HepG2 (cell line): ENCODE results near the gene TMPO.

Experiments used
- EZH2 ChIP-seq: conservative IDR thresholded peaks from 2 replicates; pipeline ENCODE4 v1.6.1; 2012; ENCODE audit warnings: mild to moderate bottlenecking, low read depth, low read length, moderate library complexity
- FOXA1 ChIP-seq, 2 experiments: fragments of 450-650 bp in 1 of 2; sonication (generic) in 1 of 2; formaldehyde crosslinking in 1 of 2; IDR thresholded peaks; 2 replicates each; pipeline versions ENCODE4 v1.4.0 to v1.6.1; 2016 to 2020; ENCODE audit warnings: missing genetic modification reagents in 1 of 2
- HCFC1 ChIP-seq: fragments of 150-350 bp; IDR thresholded peaks from 2 replicates; pipeline ENCODE4 v1.6.1; 2014; ENCODE audit warnings: low read depth, low read length
- NFYB ChIP-seq: sonication (generic); formaldehyde crosslinking; IDR thresholded peaks from 2 replicates; pipeline ENCODE4 v1.4.0; 2020; ENCODE audit warnings: missing genetic modification reagents
- SMAD3 ChIP-seq: sonication (generic); formaldehyde crosslinking; IDR thresholded peaks from 2 replicates; pipeline ENCODE4 v1.4.0; 2020; ENCODE audit warnings: missing genetic modification reagents
- ZNF577 ChIP-seq: sonication (generic); formaldehyde crosslinking; IDR thresholded peaks from 2 replicates; pipeline ENCODE4 v1.4.0; 2020; ENCODE audit warnings: mild to moderate bottlenecking, low read depth, missing genetic modification reagents, borderline replicate concordance
- TF ChIP-seq, protein P1 (sequence below): sonication (generic); formaldehyde crosslinking; IDR thresholded peaks from 2 replicates; pipeline ENCODE4 v1.5.0; 2020; ENCODE audit warnings: mild to moderate bottlenecking, missing genetic modification reagents, moderate library complexity
- TF ChIP-seq, protein P2 (sequence below): IDR thresholded peaks from 2 replicates; pipeline ENCODE4 v1.6.1; 2016; ENCODE audit warnings: mild to moderate bottlenecking
- TF ChIP-seq, protein P3 (sequence below): sonication (generic); formaldehyde crosslinking; IDR thresholded peaks from 2 replicates; pipeline ENCODE4 v1.4.0; 2020; ENCODE audit warnings: missing genetic modification reagents
- TF ChIP-seq, protein P4 (sequence below): sonication (generic); formaldehyde crosslinking; IDR thresholded peaks from 2 replicates; pipeline ENCODE4 v1.4.0; 2020; ENCODE audit warnings: missing genetic modification reagents

DNA sequence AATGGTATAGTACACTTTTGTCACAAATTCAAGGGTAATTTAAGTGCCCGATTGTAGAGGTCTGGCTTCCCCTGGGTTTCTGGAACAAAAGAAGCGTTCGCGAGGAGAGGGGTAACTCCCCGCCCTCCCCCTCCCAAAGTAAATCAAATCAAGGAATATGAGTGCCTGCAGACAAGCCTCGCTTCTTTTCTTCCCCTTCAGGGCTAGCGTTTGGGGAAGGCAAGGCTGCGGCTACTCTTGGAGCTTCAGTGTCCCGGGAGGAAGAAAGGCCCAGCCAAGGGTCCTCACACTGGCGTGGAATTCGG, 456 bp upstream of the TMPO start:
- TF ChIP-seq ZNF577 (CRISPR knock-in tag) (no peak), FOXA1 (IDR thresholded peaks at IDR 0.05) (no peak), FOXA1 (CRISPR knock-in tag; IDR thresholded peaks at IDR 0.05) (no peak), HCFC1 (no peak), SMAD3 (CRISPR knock-in tag) (no peak), NFYB (CRISPR knock-in tag) (no peak), EZH2 (no peak)
- TF ChIP-seq, protein P1, sequence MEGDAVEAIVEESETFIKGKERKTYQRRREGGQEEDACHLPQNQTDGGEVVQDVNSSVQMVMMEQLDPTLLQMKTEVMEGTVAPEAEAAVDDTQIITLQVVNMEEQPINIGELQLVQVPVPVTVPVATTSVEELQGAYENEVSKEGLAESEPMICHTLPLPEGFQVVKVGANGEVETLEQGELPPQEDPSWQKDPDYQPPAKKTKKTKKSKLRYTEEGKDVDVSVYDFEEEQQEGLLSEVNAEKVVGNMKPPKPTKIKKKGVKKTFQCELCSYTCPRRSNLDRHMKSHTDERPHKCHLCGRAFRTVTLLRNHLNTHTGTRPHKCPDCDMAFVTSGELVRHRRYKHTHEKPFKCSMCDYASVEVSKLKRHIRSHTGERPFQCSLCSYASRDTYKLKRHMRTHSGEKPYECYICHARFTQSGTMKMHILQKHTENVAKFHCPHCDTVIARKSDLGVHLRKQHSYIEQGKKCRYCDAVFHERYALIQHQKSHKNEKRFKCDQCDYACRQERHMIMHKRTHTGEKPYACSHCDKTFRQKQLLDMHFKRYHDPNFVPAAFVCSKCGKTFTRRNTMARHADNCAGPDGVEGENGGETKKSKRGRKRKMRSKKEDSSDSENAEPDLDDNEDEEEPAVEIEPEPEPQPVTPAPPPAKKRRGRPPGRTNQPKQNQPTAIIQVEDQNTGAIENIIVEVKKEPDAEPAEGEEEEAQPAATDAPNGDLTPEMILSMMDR (CRISPR knock-in tag): no peak
- TF ChIP-seq, protein P2, sequence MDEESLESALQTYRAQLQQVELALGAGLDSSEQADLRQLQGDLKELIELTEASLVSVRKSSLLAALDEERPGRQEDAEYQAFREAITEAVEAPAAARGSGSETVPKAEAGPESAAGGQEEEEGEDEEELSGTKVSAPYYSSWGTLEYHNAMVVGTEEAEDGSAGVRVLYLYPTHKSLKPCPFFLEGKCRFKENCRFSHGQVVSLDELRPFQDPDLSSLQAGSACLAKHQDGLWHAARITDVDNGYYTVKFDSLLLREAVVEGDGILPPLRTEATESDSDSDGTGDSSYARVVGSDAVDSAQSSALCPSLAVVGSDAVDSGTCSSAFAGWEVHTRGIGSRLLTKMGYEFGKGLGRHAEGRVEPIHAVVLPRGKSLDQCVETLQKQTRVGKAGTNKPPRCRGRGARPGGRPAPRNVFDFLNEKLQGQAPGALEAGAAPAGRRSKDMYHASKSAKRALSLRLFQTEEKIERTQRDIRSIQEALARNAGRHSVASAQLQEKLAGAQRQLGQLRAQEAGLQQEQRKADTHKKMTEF (CRISPR knock-in tag): no peak
- TF ChIP-seq, protein P3, sequence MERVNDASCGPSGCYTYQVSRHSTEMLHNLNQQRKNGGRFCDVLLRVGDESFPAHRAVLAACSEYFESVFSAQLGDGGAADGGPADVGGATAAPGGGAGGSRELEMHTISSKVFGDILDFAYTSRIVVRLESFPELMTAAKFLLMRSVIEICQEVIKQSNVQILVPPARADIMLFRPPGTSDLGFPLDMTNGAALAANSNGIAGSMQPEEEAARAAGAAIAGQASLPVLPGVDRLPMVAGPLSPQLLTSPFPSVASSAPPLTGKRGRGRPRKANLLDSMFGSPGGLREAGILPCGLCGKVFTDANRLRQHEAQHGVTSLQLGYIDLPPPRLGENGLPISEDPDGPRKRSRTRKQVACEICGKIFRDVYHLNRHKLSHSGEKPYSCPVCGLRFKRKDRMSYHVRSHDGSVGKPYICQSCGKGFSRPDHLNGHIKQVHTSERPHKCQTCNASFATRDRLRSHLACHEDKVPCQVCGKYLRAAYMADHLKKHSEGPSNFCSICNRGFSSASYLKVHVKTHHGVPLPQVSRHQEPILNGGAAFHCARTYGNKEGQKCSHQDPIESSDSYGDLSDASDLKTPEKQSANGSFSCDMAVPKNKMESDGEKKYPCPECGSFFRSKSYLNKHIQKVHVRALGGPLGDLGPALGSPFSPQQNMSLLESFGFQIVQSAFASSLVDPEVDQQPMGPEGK: no peak
- TF ChIP-seq, protein P4, sequence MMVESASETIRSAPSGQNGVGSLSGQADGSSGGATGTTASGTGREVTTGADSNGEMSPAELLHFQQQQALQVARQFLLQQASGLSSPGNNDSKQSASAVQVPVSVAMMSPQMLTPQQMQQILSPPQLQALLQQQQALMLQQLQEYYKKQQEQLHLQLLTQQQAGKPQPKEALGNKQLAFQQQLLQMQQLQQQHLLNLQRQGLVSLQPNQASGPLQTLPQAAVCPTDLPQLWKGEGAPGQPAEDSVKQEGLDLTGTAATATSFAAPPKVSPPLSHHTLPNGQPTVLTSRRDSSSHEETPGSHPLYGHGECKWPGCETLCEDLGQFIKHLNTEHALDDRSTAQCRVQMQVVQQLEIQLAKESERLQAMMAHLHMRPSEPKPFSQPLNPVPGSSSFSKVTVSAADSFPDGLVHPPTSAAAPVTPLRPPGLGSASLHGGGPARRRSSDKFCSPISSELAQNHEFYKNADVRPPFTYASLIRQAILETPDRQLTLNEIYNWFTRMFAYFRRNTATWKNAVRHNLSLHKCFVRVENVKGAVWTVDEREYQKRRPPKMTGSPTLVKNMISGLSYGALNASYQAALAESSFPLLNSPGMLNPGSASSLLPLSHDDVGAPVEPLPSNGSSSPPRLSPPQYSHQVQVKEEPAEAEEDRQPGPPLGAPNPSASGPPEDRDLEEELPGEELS: no peak
